NT2/D1 (cell line): Measurements from ENCODE around the gene ACKR3.

Experiments
- SUZ12 ChIP-seq: IDR thresholded peaks from 2 replicates; pipeline ENCODE4 v1.6.1; 2011; ENCODE audit not compliant: insufficient read length, insufficient read depth; ENCODE audit errors: extremely low read depth
- YY1 ChIP-seq: IDR thresholded peaks from 2 replicates; pipeline ENCODE4 v1.6.1; 2011; ENCODE audit not compliant: insufficient read length, insufficient read depth
- ZNF274 ChIP-seq: IDR thresholded peaks from 2 replicates; pipeline ENCODE4 v1.6.1; 2011; ENCODE audit warnings: mild to moderate bottlenecking, low read depth, low read length

GRCh38 chr2:236562434-236562833 lies 7.2 kb upstream of the ACKR3 start:
- TF ChIP-seq ZNF274 (no peak), YY1 (no peak), SUZ12 (no peak)
